Left colon (tissue), 2 donors: ENCODE data around the gene OR1F1. TPM values are rescaled to one million over a fixed set of nuclear protein-coding genes. Genes with fewer than 3 reads are reported as not detected.
A peak's percentile ranks its signal among the peaks of the same experiment; 100 is the strongest.
"Not testable (repeated sequence)": the region's sequence is repeated elsewhere in the genome, so short reads cannot be mapped to it uniquely, and the experiment has no call there.

Source experiments
- ATAC-seq: fragments of 200-7000 bp; cut with Tn5 transposase; one replicate; pipeline ENCODE4 v1.9.1; 2020; ENCODE audit warnings: mild to moderate bottlenecking, moderate library complexity
- DNase-seq, 2 donors: peaks; one replicate each; pipeline ENCODE4 v3.0.0-alpha.2; 2020
- intact Hi-C, 2 donors: fragments of 100-400 bp; cut with DNase I in 1 of 2; cut with micrococcal nuclease in 1 of 2; formaldehyde crosslinking; loops; one replicate each; pipeline versions ENCODE4 v1.11.2 to v1.14.0; 2022; cut with DNase I, micrococcal nuclease
- long read RNA-seq: library from polyadenylated mRNA; unstranded; transcript quantifications from one replicate; pipeline ENCODE4 v2.0.0, GENCODE V29; 2021
- total RNA-seq, 2 donors: library from RNA; stranded (reverse); fragmentation: NEBNext Ultra II Directional; extraction: Animal tissue kit (Norgen Biotek cat#: 25700); gene quantifications; one replicate each; pipeline ENCODE4 v1.2.1, GENCODE V29; 2021
- donor health status: DM: no; HTN: no; CAD: no.
- donor health status: DM: yes; HTN: yes; CAD: no.

OR1F1 gene
- not detected for total RNA-seq
- long read RNA-seq, result 0 reads

DNA sequence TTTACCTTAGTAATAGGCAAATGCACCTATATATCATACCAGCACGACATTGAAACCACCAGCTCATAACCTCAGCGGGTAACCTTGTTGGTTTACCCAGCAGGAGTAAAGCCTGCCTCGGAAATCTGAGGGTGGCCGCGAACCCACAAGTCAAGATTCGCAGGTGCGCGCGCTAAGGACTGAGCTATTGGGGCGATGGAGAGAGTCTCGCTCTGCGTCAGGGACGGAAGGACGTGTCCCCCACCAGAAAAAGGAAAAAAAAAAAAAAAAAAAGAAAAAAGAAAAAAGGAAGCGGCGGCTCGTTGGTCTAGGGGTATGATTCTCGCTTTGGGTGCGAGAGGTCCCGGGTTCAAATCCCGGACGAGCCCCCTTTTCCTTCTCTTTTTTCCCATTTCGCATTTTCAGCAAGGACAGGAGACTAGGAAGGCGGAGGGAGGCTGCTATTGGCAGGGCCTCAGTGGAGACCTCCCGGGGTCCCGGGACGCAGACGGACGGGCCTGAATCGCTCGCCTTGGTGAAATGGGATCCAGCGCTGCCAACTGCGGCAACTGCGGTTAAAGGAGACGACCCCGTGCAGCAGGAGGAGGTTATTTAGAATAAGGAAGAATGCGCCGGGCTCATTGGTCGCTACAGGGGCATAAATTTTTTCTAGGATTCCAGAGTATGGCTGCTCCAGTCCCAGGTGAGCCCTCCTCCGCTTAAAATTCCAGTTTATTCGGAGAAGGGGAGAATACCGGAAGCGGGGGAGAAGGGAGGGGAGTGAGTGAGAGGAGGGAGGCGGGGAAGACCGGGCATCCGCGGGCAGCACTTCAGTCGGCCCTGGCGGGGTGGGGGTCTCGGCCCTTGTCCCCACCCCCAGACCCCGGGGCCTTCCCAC, at the start of gene OR1F1:
Gene OR1F1, plus strand, starts transcription at position 407 of the 877 bp plus-strand sequence.
- DNase-seq (no peak), ATAC-seq (peak; percentile 6)
- intact Hi-C loops, result no loop called here

DNA sequence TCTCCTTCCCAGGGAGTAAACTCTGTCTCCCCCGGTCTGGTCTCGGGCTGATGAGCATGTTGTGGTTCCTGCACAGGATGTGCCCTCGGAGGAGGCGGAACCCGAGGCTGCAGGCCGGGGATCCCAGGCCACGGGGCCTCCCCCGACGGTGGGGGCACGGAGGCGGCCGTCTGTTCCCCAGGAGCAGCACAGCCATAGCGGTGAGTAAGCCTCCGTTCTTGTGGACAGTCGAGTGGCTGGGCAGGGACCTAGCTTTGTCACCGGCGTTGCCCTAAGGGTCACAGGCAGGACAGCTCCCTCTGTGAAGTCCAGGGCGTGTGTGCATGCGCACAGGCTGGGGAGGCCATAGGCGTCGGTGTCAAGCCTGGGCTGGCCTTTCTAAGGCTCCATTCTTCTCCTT, 49.7 kb upstream of the OR1F1 start:
- DNase-seq, result no peak
- ATAC-seq, result no peak

GRCh38 chr16:3138823-3139426, 49.1 kb upstream of the OR1F1 start:
- ATAC-seq (no peak), DNase-seq (no peak)
- intact Hi-C loops, result no loop called here

More for the DNA sequence above, 49.7 kb upstream of the OR1F1 start:
- intact Hi-C loops, result no loop called here

- ATAC-seq, intact Hi-C loops, DNase-seq: not testable (repeated sequence)
Measured at GRCh38 chr16:3139561-3139960, 48.4 kb upstream of the OR1F1 start.

- intact Hi-C loops, result no loop called here
- ATAC-seq (no peak), DNase-seq (no peak)
Measured at GRCh38 chr16:3140603-3141427, 47.2 kb upstream of the OR1F1 start.

GRCh38 chr16:3141781-3142311, 46.2 kb upstream of the OR1F1 start:
- no peak for DNase-seq
- intact Hi-C loops, result no loop called here
- ATAC-seq, result no peak

DNA sequence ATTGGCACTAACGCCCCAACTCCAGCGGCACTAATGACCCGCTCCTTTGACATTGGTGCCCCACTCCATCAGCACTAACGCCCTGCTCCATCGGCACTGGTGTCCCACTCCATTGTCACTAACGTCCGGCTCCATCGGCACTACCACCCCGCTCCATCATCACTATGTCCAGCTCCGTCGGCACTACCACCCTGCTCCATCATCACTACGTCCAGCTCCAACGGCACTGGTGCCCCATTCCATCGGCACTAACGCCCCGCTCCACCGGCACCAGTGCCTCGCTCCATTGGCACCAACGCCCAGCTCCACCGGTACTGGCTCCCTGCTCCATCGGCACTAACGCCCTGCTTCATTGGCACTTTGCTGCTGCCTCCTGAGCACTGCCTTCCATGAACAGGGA, 45.7 kb upstream of the OR1F1 start:
- DNase-seq (no peak), ATAC-seq (no peak)
- intact Hi-C loops, result no loop called here

DNA sequence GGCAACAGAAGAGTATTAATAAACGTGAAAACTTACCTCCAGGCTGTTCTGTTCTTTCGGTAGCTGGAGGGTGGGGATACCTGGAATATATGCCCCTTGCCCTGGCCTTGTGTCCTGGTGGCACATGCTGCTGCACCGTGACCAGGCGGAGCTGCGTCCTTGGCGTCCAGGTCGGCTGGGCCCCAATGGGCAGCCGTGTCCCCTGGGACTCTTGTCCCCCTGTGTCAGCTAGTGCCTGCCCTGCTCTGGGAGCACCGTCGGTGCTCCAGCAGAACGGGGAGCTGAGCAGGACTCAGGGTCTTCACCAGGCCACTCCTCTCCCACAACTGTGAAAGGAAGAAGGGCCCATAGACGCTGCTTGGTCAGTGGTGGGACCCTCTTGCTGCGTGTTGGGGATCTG, 45.2 kb upstream of the OR1F1 start:
- DNase-seq (no peak), ATAC-seq (no peak)
- intact Hi-C loops, result no loop called here

- ATAC-seq, result no peak
- no peak for DNase-seq
- intact Hi-C loops, result no loop called here
Measured at GRCh38 chr16:3143189-3143588, 44.8 kb upstream of the OR1F1 start.

DNA sequence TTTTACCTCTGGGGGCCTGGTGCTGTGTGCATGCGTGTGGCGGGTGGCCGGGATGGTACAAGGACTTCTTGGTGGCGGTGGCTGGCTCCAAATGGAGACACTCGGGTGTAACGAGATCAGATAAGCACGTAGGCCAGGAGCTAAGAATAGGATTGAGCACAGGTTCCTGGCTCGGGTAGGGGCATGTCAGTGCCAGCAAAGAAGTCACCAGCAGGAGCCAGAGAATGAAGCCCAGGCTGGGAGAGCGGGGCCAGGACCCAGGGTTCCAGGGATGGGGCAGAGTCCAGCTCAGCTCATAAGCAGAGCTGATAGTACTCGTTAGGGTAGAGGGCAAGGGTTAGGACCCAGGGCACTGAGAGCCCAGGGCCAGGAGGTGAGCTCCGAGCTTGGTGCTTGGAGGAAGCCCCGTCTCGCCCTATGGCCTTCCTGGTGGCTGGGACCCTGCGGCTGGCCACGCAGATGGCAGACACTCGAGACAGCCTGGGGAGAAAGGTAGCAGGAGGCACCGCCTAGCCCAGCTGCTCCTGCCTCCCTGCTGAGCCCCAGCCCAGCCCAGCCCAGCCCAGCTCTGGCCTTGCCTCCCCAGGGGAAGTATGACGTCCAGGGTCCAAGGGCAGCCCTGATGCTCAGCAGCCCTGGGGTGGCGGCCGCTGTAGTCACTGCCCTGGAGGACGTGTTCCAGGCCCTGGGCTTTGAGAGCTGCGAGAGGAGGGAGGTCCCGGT, 44.2 kb upstream of the OR1F1 start:
- intact Hi-C loops, result no loop called here
- ATAC-seq, result peak; percentile 92
- peak; percentile 67 to 76 for DNase-seq

DNA sequence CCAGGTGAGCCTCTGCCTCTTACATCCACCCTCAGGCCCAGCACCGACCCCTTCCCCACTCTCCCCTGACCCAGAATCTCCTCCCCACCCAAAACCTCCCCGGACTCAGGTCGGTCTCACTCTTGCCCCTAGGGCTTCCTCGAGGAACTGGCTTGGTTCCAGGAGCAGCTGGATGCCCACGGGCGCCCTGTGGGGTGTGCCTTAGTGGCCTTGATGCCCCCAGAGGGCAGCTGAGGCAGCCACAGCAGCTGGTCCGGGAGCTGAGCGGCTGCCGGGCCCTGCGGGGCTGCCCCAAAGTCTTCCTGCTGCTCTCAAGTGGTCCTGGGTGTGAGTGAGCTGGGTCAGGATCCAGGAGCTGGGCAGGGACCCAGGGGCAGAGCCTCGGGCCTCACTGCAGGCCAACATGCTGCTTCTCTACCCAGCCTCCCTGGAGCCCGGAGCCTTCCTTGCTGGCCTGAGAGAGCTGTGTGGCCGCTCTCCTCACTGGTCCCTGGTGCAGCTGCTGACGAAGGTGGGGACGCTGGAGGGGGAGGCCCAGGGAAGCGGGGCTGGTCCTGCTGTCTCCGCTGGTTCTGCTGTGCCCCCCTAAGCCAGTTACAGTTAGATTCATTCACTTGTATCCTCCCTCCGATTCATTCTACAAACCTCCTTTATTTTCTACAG, 43.6 kb upstream of the OR1F1 start:
- ATAC-seq (peak; percentile 27), DNase-seq (no peak)
- intact Hi-C loops, result no loop called here

DNA sequence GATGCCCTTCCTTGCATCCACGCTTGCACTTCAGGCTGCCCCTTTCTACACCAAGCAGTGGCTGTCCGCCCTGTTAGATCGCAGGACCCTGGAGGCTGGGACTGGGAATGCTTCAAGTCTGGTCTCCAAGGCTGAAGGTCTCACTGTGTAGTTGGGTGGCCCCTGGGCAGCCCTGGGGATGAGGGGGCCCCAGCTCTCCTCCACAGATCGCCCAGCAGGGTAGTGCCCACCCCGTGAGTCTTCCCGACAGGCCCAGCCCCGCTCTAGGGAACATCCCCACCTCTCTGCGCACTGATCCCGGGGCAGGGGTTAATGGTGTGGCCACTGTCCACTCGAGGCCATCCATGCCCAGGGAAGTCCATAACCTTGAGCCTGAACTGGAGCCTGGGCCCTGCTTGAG, 42.9 kb upstream of the OR1F1 start:
- intact Hi-C loops, result no loop called here
- no peak for ATAC-seq
- no peak for DNase-seq

GRCh38 chr16:3145660-3146059, 42.3 kb upstream of the OR1F1 start:
- DNase-seq (no peak), ATAC-seq (no peak)
- intact Hi-C loops, result no loop called here

GRCh38 chr16:3147046-3147756, 40.8 kb upstream of the OR1F1 start:
- DNase-seq (no peak), ATAC-seq (no peak)
- intact Hi-C loops, result no loop called here

GRCh38 chr16:3147757-3148104, 40.3 kb upstream of the OR1F1 start:
- intact Hi-C loops, result no loop called here
- ATAC-seq (no peak), DNase-seq (no peak)

DNA sequence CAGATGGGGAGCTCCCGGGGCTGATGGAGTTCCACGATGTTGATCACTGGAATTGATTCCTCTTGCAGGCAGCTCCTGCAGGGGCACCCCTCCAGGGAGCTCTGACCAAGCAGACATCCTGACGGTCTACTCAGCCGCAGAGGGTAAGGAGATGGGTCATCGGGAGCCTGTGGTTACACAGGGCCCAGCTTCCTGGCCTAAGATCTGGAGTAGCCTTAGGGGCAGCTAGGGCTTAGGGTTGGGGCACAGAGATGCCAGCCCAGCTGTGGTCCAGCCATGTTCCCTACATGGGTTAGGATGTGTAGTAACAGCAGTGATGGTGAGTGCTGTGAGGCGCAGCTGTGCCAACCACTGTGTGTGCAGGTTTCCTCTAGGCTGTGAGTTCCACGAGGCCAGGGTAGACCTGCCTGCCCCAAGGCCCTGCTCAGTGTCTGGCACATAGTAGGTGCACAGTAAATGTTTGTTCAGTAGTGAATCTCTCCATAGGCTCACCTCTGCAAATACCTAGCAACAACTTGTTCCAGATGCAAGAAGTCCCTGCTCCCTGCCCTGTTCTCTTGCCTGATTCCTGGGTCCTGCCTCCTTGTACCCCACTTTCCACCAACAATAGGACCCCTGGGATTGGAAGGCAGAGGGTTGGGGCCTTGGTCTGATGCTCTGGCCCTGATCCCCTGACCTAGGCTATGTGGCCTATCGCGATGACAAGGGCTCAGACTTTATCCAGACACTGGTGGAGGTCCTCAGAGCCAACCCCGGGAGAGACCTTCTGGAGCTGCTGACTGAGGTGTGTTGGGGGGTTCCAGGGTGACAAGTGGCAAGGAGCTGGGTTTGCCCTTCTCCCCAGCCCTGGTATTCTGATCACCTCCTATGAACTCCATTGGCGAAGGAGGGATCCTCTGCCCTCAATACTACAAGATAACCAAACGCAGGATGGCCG, 39.5 kb upstream of the OR1F1 start:
- no peak for DNase-seq
- intact Hi-C loops, result no loop called here
- no peak for ATAC-seq

- DNase-seq, result no peak
- no peak for ATAC-seq
- intact Hi-C loops, result no loop called here
Measured at GRCh38 chr16:3149193-3149530, 38.8 kb upstream of the OR1F1 start.
